DND-41 (cell line): Measurements from ENCODE around the gene OR4B1.
A peak's percentile ranks its signal among the peaks of the same experiment; 100 is the strongest.
"Not testable (repeated sequence)": the region's sequence is repeated elsewhere in the genome, so short reads cannot be mapped to it uniquely, and the experiment has no call there.

Source experiments
- ATAC-seq: fragments of 200-7000 bp; cut with Tn5 transposase; 3 replicates; pipeline ENCODE4 v1.9.1; 2021; ENCODE audit warnings: low read depth; ENCODE audit not compliant: insufficient read depth
- DNase-seq: peaks from one replicate; pipeline ENCODE4 v3.0.0-alpha.2; 2020
- H2AFZ ChIP-seq: 2 replicates; pipeline ENCODE4 v1.6.0; 2012; ENCODE audit warnings: low read depth, low read length
- H3K27ac ChIP-seq: 2 replicates; pipeline ENCODE4 v1.5.1; 2012; ENCODE audit warnings: low read length, inconsistent platforms
- H3K27me3 ChIP-seq: fragments of 200-600 bp; sonication (generic); 2 replicates; pipeline ENCODE4 v1.6.0; 2012; ENCODE audit warnings: low read length, mild to moderate bottlenecking, inconsistent platforms; ENCODE audit not compliant: insufficient read depth, poor library complexity
- H3K36me3 ChIP-seq: 2 replicates; pipeline ENCODE4 v1.5.1; 2012; ENCODE audit warnings: low read length, inconsistent platforms; ENCODE audit not compliant: insufficient read depth
- H3K4me1 ChIP-seq: 2 replicates; pipeline ENCODE4 v1.5.1; 2012; ENCODE audit warnings: mild to moderate bottlenecking, low read length; ENCODE audit not compliant: insufficient read depth
- H3K4me2 ChIP-seq: 2 replicates; pipeline ENCODE4 v1.6.0; 2012; ENCODE audit warnings: mild to moderate bottlenecking, moderate library complexity, low read length, inconsistent platforms; ENCODE audit not compliant: insufficient read depth
- H3K4me3 ChIP-seq, 2 experiments: fragments of 200-600 bp in 1 of 2; shearing (Covaris generic) in 1 of 2; 2 replicates each; pipeline ENCODE4 v1.5.1; 2012 to 2016; ENCODE audit warnings: inconsistent platforms in 2 of 2, low read length in 2 of 2, mild to moderate bottlenecking in 2 of 2, low read depth in 1 of 2, moderate library complexity in 1 of 2
- H3K79me2 ChIP-seq: 2 replicates; pipeline ENCODE4 v1.6.0; 2012; ENCODE audit warnings: low read length, inconsistent platforms; ENCODE audit not compliant: insufficient read depth
- H3K9ac ChIP-seq: 2 replicates; pipeline ENCODE4 v1.6.0; 2012; ENCODE audit warnings: low read depth, mild to moderate bottlenecking, inconsistent platforms, low read length, moderate library complexity
- H3K9me3 ChIP-seq: 2 replicates; pipeline ENCODE4 v1.5.1; 2012; ENCODE audit warnings: low read length, moderate library complexity, mild to moderate bottlenecking, inconsistent platforms; ENCODE audit not compliant: insufficient read depth, severe bottlenecking
- H4K20me1 ChIP-seq: 2 replicates; pipeline ENCODE4 v1.6.0; 2012; ENCODE audit warnings: low read length; ENCODE audit not compliant: insufficient read depth
- EZH2 ChIP-seq: IDR thresholded peaks from 3 replicates; pipeline ENCODE4 v1.6.1; 2012; ENCODE audit warnings: borderline replicate concordance, low read depth, mild to moderate bottlenecking, moderate library complexity, low read length, inconsistent platforms; ENCODE audit not compliant: severe bottlenecking
- TF ChIP-seq, protein P1 (sequence below): IDR thresholded peaks from 2 replicates; pipeline ENCODE4 v1.5.1; 2012; ENCODE audit warnings: borderline replicate concordance, low read length, moderate library complexity, mild to moderate bottlenecking; ENCODE audit not compliant: poor library complexity, severe bottlenecking; ENCODE audit errors: extremely low read depth

Gene OR4B1

GRCh38 chr11:48193876-48194275, 22.7 kb upstream of the OR4B1 start:
- Histone ChIP-seq H3K9me3 (peaks cover 12% of the 10 kb centered on the region), H3K27ac (no peak overlapping the region; the same call in 1 of the 2 replicates), H3K4me3 (no peak overlapping the region), H3K4me1 (peaks cover 24% of the 10 kb centered on the region), H3K4me2 (no peak overlapping the region), H3K9ac (no peak overlapping the region), H3K27me3 (no peaks in the 10 kb centered on the region), H3K79me2 (no peaks in the 10 kb centered on the region), H3K36me3 (no peaks in the 10 kb centered on the region), H2AFZ (no peak overlapping the region), H4K20me1 (no peaks in the 10 kb centered on the region)
- TF ChIP-seq EZH2 = no peak
- TF ChIP-seq, protein P1, sequence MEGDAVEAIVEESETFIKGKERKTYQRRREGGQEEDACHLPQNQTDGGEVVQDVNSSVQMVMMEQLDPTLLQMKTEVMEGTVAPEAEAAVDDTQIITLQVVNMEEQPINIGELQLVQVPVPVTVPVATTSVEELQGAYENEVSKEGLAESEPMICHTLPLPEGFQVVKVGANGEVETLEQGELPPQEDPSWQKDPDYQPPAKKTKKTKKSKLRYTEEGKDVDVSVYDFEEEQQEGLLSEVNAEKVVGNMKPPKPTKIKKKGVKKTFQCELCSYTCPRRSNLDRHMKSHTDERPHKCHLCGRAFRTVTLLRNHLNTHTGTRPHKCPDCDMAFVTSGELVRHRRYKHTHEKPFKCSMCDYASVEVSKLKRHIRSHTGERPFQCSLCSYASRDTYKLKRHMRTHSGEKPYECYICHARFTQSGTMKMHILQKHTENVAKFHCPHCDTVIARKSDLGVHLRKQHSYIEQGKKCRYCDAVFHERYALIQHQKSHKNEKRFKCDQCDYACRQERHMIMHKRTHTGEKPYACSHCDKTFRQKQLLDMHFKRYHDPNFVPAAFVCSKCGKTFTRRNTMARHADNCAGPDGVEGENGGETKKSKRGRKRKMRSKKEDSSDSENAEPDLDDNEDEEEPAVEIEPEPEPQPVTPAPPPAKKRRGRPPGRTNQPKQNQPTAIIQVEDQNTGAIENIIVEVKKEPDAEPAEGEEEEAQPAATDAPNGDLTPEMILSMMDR = no peak
- ATAC-seq (no peak), DNase-seq (no peak)

DNA sequence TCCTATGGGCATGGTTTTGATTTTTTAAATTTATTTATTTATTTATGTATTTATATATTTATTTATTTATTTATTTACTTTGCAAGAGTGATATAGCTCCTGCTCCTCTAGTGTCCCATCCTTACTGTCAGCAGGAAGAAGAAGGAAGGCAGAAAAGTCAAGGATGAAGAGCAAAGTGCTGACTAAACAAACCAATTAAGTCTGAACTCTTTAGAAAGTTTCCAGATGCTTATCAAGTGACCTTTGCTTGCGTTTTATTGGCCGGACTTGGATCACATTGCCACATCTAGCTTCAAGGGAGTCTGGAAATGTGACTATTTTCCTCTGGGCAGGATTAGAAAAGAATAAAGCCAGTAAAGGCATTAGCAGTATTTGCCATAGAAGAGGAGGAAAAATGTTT, 8.7 kb upstream of the OR4B1 start:
- no peaks in the 10 kb centered on the region for H3K9me3 ChIP-seq
- no peaks in the 10 kb centered on the region for H3K27me3 ChIP-seq
- H3K4me2 ChIP-seq = no peak overlapping the region
- H4K20me1 ChIP-seq = no peaks in the 10 kb centered on the region
- no peak overlapping the region for H3K9ac ChIP-seq
- TF ChIP-seq EZH2 = no peak
- TF ChIP-seq, protein P1 = no peak
- H3K4me3 ChIP-seq = no peak overlapping the region
- H2AFZ ChIP-seq = no peak overlapping the region
- ATAC-seq = no peak
- no peaks in the 10 kb centered on the region for H3K79me2 ChIP-seq
- no peak overlapping the region for H3K27ac ChIP-seq
- no peaks in the 10 kb centered on the region for H3K36me3 ChIP-seq
- DNase-seq = no peak
- no peaks in the 10 kb centered on the region for H3K4me1 ChIP-seq

- H3K79me2 ChIP-seq = no peaks in the 10 kb centered on the region
- ATAC-seq = no peak
- TF ChIP-seq, protein P1 = peak; percentile 10
- TF ChIP-seq EZH2 = no peak
- DNase-seq = no peak
- no peak overlapping the region for H3K4me2 ChIP-seq
- H3K9me3 ChIP-seq = no peaks in the 10 kb centered on the region
- no peaks in the 10 kb centered on the region for H3K27me3 ChIP-seq
- no peak overlapping the region for H3K9ac ChIP-seq
- no peak overlapping the region for H3K4me3 ChIP-seq
- no peaks in the 10 kb centered on the region for H3K36me3 ChIP-seq
- H2AFZ ChIP-seq = no peak overlapping the region
- no peaks in the 10 kb centered on the region for H3K4me1 ChIP-seq
- H4K20me1 ChIP-seq = no peaks in the 10 kb centered on the region
- H3K27ac ChIP-seq = no peak overlapping the region
Measured at GRCh38 chr11:48210052-48210451, 6.6 kb upstream of the OR4B1 start.

DNA sequence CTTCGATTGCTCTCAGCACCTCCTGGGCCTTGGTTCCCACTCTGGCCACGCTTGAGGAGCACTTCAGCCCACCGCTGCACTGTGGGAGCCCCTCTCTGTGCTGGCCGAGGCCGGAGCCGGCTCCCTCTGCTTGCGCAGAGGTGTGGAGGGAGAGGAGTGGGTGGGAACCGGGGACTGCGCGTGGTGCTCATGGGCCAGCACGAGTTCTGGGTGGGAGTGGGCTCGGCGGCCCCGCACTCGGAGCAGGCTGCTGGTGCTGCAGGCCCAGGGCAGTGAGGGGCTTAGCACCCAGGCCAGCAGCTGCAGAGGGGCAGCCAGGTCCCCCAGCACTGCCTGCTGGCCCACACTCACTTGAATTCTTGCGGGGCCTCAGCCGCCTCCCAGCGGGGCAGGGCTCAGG, 12.2 kb downstream of the OR4B1 start:
- no peak for ATAC-seq
- H3K27ac ChIP-seq = no peak overlapping the region
- TF ChIP-seq, protein P1 = no peak
- no peak for TF ChIP-seq EZH2
- no peak for DNase-seq
- H2AFZ ChIP-seq = no peak overlapping the region
- H4K20me1 ChIP-seq = no peaks in the 10 kb centered on the region
- no peaks in the 10 kb centered on the region for H3K36me3 ChIP-seq
- no peaks in the 10 kb centered on the region for H3K79me2 ChIP-seq
- H3K4me3 ChIP-seq = no peak overlapping the region
- H3K4me1 ChIP-seq = no peaks in the 10 kb centered on the region
- H3K9ac ChIP-seq = no peak overlapping the region
- H3K27me3 ChIP-seq = no peaks in the 10 kb centered on the region
- no peak overlapping the region for H3K4me2 ChIP-seq
- H3K9me3 ChIP-seq = no peaks in the 10 kb centered on the region

DNA sequence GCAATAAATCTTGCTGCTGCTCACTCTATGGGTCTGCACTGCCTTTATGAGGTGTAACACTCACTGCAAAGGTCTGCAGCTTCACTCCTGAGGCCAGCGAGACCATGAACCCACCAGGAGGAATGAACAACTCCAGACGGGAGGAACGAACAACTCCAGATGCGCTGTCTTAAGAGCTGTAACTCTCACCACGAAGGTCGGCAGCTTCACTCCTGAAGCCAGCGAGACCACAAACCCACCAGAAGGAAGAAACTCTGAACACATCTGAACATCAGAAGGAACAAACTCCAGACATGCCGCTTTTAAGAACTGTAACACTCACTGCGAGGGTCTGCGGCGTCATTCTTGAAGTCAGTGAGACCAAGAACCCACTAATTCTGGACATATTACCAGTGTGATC, 13.4 kb downstream of the OR4B1 start:
- not testable (repeated sequence) for H3K27ac ChIP-seq, H3K4me2 ChIP-seq, H3K9ac ChIP-seq, H3K27me3 ChIP-seq, H3K4me3 ChIP-seq, H2AFZ ChIP-seq, H3K9me3 ChIP-seq, H3K79me2 ChIP-seq, H4K20me1 ChIP-seq, H3K4me1 ChIP-seq, H3K36me3 ChIP-seq
- ATAC-seq (peak; percentile 71), DNase-seq (peak; percentile 54)
